ENCODE results near the gene BOC. TPM values are rescaled to one million over a fixed set of nuclear protein-coding genes. Genes with fewer than 3 reads are reported as not detected.

BOC gene
- total and polyA plus RNA-seq, 2 of the 8 experiments (the other 6 are each of a cell fraction or from before 2014, with no cell fraction given): 6.9 to 9.3 TPM

DNA sequence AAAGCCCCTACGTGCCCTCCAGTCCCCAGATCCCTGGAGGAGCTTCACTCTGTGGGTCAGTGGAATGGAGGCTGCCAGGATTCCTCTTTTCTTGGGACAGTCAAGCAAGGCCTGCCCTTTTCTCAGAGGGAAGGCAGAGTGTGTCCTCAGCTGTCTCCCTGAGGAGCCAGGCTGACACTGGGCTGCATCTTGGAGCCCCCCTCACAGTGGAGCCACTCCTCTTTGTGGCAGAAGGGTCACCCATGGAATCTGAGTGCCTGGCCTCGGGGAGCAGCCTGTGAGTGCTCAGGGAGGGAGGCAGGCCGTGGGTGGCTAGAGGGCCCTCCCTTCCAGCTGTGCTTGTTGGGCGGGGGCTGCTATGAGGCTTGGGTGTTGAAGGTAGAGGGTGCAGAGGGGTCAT lies 41.2 kb downstream of the BOC start:
- no peak overlapping the region for H3K4me3 ChIP-seq (ENCODE audit: extremely low read depth in 1 of 4, insufficient read depth in 2 of 4, low read depth in 3 of 4, low read length in 4 of 4)
- H3K56ac ChIP-seq (replicated peaks; ENCODE audit: insufficient read length, low read depth, low read length): no peak overlapping the region
- ChIA-PET POLR2A (ENCODE audit: partially characterized antibody) (no interaction called here), CTCF (ENCODE audit: partially characterized antibody) (interaction anchor here (1.3 kb wide), 1 partner anchor 10 kb away, joined by 7 read pairs; no protein-coding TSS in a partner anchor)
- H4K8ac ChIP-seq (ENCODE audit: extremely low read depth, insufficient read depth, low read length): no peak overlapping the region
- no peak overlapping the region for H2BK20ac ChIP-seq (ENCODE audit: low read length)
- no peak overlapping the region for H2BK120ac ChIP-seq (replicated peaks; ENCODE audit: low read depth, low read length)
- 90% methylated on average over 4 of the region's 4 CpGs; no CpG with 5 or more reads in 1 of the 2 experiments for WGBS, 2 experiments (ENCODE audit: extremely low coverage in 1 of 2, insufficient coverage in 1 of 2, insufficient read length in 1 of 2, insufficient replicate concordance in 2 of 2, low coverage in 1 of 2, low lambda C conversion rate in 2 of 2, missing lambda C conversion rate in 1 of 2)
- H2AK5ac ChIP-seq (ENCODE audit: low read depth, low read length): no peak overlapping the region
- no peaks in the 10 kb centered on the region for H3K79me2 ChIP-seq (ENCODE audit: control insufficient read depth in 1 of 2, insufficient read depth in 2 of 2, low read length in 2 of 2)
- H3K4me2 ChIP-seq (ENCODE audit: insufficient read depth in 1 of 2, low read depth in 2 of 2, low read length in 2 of 2): no peak overlapping the region
- H4K5ac ChIP-seq (ENCODE audit: insufficient read length, low read depth, low read length): no peak overlapping the region
- no peak overlapping the region for H4K91ac ChIP-seq (replicated peaks; ENCODE audit: insufficient read length, low read length)
- H3K36me3 ChIP-seq (ENCODE audit: control insufficient read depth in 2 of 4, insufficient read depth in 4 of 4, low read length in 3 of 4): peaks cover 0 to 7% (median 2%) of the 10 kb centered on the region in 4 experiments; a peak in 2 of 8 replicates
- H3K23me2 ChIP-seq (ENCODE audit: low read depth, low read length): no peaks in the 10 kb centered on the region; the same call in 1 of the 2 replicates
- no peak overlapping the region for H3K18ac ChIP-seq (ENCODE audit: extremely low read depth, low read length)
- H3K9ac ChIP-seq (replicated peaks in 1 of 4; ENCODE audit: extremely low read depth in 1 of 4, low read depth in 3 of 4, low read length in 3 of 4): no peak overlapping the region
- H2BK15ac ChIP-seq (ENCODE audit: low read length): no peak overlapping the region
- TF ChIP-seq SP2 (IDR thresholded peaks at IDR 0.05; ENCODE audit: low read length): no peak
- TF ChIP-seq KDM1A (IDR thresholded peaks at IDR 0.05; ENCODE audit: borderline replicate concordance, low read length): no peak
- TF ChIP-seq EZH2 (IDR thresholded peaks at IDR 0.05; ENCODE audit: low read depth, low read length, severe bottlenecking): no peak
- no peak overlapping the region for H3K14ac ChIP-seq (ENCODE audit: insufficient read length)
- H3K23ac ChIP-seq (ENCODE audit: insufficient read length): no peak overlapping the region
- H3K9me3 ChIP-seq (ENCODE audit: insufficient read depth in 2 of 2, low read depth in 1 of 2, low read length in 1 of 2): no peaks in the 10 kb centered on the region
- H3K27ac ChIP-seq (ENCODE audit: low read depth, low read length): no peak overlapping the region
- no peak overlapping the region for H2BK12ac ChIP-seq (ENCODE audit: low read depth, low read length)
- H3K27me3 ChIP-seq (replicated peaks in 1 of 4; ENCODE audit: control insufficient read depth in 3 of 4, extremely low read depth in 1 of 4, insufficient read depth in 3 of 4, low read length in 3 of 4): no peaks in the 10 kb centered on the region
- FAIRE-seq (no peak), DNase-seq (ENCODE audit: low read depth in 1 of 2, low spot score in 2 of 2) (no peak)
- peaks cover 0 to 2% of the 10 kb centered on the region in 2 experiments for H4K20me1 ChIP-seq (replicated peaks in 1 of 2; ENCODE audit: control insufficient read depth in 1 of 2, insufficient read depth in 2 of 2, low read length in 2 of 2)
- no peak overlapping the region for H2AFZ ChIP-seq (ENCODE audit: low read length)
- H2BK5ac ChIP-seq (ENCODE audit: low read depth, low read length): no peak overlapping the region
- no peak overlapping the region for H3K4ac ChIP-seq (replicated peaks; ENCODE audit: insufficient read length, low read depth, low read length)
- H3K4me1 ChIP-seq (replicated peaks in 1 of 4; ENCODE audit: control insufficient read depth in 3 of 4, insufficient read depth in 4 of 4, low read length in 3 of 4): peaks cover 0 to 10% (median 6%) of the 10 kb centered on the region in 4 experiments; a peak in 5 of 7 replicates
- H3K79me1 ChIP-seq (ENCODE audit: low read depth, low read length): no peaks in the 10 kb centered on the region
